Measurements from ENCODE around the gene CYTH4.

Gene CYTH4

GRCh38 chr22:37331856-37332536, 49.7 kb downstream of the CYTH4 start:
- DNase-seq, result no peak

DNA sequence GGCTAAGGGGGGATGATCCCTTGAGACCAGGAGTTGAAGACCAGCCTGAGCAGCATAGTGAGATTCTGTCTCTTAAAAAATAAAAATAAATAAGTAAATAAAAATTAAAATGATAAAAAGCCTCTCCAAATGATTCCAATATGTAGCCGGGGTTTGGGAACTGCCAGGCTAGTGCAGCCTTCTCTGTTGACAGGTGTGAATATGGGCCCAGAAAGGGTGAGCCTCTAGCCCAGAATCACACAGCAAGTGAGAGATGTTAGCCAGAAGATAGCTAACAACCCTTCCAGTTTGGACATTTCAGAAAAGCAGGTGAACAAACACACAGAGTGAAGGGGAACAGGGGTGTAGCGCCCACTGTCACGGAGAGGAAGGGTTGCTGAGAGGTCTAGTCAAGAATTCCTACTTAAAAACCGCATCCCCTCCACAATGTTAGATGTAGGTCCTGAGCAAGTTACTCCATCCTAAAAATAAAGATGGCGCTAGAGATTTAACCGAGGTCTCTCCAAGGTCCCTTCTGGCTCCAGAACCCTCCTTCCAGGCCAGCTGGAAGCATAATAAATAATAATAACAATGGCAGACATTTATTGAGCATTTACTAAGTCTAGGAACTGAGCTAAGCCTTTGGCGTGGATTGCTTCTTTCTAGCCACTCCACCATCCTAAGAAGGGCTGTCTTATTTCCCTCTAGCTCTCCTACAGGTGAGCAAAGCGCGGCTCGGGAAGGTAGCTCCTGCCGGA, 51.6 kb downstream of the CYTH4 start:
- no peak for DNase-seq

DNA sequence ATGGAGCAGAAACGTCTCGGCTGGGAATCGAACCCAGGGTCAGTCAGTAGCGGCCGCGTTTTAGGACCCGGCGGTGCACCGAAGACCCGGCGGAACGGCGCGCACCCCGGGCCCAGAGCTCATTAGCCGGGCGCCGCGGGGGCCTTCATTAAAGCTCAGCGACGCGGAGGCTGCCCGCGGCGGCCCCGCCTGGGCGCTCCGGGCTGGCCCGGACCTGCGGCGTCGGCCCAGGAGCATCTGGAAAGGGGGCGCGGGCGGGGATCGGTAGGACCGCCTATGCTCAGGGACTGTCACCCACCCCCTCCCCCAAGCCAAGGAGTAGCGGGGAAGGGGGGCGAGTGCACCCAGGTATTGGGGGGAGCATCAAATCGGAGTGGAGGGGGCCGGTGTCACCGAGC, 52.2 kb downstream of the CYTH4 start:
- no peak for DNase-seq

DNA sequence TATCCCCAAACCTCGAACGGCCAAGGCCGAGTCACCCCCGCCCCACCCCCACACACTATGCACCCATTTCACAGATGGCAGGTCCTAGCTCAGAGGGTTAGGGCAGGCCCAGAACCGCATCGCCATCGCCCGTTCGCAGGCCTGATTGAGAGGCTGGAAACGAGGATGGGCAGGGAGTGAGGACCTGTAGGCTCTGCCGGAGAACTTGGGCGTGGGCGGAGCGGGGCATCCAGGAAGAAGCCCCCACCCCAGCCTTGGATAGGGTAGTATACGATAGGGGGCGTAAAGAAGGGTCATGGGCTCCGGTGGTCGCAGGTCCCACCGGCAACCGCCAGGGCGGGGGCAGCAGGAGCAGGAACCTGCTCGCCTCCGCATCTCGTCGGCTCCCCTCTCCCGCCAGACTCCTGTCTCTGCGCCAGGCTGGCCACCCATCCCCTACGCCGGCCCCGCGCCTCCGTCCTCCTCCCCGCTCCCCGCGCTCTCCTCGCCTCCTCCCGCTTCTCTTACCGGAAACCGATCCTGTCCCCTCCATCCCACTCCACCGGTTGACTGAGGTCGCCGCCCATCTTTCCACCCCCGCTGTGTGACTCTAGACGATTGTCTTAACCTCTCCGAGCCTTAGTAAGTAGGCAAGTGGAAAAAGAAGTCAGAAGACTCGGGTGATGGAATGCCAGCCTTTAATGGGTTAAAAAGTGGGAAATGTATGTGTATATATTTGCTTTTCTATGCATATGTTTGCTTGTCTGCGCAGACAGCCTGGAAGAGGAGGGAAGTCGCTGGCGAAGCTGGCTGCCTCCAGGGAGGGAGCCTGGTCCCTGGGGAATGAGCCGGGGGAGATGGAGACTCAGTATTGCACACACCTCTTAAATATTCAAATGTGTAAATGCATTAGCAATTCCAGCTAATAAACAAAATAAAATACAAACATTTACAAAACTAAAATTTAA, 52.8 kb downstream of the CYTH4 start:
- DNase-seq, result no peak

GRCh38 chr22:37335806-37336199, 53.5 kb downstream of the CYTH4 start:
- no peak for DNase-seq

GRCh38 chr22:37336579-37336978, 54.3 kb downstream of the CYTH4 start:
- DNase-seq, result no peak

DNA sequence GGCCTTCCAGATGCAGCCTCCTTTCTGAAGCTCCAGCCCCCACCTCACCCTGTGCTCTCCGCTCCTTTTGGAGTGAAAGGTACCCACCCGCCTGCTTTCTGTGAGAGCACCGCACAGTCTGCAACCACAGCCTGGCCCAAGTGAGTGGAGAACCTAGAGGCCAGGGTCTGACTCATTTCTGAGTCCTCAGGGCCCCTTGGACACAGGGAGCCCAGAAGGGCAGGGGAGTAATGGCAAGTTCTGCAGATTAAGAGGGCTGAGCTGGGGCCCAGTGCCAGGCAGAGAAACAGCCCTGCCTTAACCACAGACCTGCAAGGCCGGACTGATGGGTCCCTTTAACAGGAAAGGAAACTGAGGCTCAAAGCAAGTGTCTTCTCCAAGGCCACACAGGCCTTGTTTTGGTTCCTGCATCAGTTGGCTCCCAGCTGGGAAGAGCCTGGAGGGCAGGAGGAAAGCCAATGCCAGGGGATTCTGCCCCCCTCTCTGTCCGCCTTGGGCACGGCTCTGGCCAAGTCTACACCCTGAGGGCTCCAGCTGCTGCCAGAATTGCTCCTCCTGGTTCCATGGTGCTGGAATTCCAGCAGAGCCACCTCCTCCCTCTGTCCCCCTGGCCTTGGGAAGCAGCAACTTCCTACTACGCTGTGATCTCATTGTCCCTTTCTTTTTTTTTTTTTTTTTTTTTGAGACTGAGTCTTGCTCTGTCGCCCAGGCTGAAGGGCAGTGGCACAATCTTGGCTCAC, 55.1 kb downstream of the CYTH4 start:
- DNase-seq, result no peak

- no peak for DNase-seq
These were observed 56.4 kb downstream of the CYTH4 start for GRCh38 chr22:37338539-37339246.

DNA sequence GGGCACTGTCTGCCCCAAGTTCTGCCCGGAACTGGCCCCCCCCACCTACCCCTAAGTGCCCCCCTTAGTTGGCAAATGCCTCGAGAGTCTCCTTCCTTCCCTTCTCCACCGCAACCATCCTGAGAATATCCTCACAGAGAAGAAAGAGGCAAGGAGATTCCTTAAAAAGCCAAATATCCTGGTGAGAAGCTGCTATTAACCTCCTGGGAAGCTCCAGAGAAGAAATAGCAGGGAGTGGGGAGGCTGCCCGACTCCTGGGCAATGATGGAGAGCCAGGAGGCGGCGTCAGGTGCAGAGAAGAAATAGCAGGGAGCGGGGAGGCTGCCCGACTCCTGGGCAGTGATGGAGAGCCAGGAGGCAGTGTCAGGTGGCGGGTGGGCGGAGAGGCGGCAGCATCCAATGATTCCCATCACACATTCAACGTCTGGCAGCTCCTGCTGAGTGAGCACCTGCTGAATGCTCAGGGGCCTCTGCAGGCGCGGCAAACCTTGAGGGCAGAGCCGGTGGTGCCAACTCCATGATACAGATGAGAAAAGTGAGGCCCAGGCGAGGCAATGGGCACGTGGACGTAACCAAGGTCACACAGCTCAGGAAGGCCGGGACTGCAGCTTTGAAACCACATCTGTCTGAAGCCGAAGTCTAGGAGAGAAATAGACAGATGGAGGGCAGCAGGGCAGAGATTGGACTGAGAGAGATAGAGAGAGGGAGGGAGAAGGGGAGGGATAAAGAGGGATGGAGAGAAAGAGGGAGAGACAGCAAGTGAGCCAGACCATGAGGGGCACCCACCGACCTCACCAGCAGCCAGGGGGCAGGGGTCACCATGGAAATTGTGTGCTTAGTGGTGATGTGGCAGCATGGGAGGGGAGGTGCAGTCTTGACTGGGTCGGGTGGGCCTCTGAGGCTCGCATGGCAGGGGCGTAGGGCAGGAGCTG, 58.3 kb downstream of the CYTH4 start:
- DNase-seq, result no peak

- DNase-seq, result no peak
These were observed 59.8 kb downstream of the CYTH4 start for GRCh38 chr22:37342065-37342464.

GRCh38 chr22:37343348-37343747, 61.0 kb downstream of the CYTH4 start:
- no peak for DNase-seq

GRCh38 chr22:37343863-37344734, 61.8 kb downstream of the CYTH4 start:
- DNase-seq, result no peak

DNA sequence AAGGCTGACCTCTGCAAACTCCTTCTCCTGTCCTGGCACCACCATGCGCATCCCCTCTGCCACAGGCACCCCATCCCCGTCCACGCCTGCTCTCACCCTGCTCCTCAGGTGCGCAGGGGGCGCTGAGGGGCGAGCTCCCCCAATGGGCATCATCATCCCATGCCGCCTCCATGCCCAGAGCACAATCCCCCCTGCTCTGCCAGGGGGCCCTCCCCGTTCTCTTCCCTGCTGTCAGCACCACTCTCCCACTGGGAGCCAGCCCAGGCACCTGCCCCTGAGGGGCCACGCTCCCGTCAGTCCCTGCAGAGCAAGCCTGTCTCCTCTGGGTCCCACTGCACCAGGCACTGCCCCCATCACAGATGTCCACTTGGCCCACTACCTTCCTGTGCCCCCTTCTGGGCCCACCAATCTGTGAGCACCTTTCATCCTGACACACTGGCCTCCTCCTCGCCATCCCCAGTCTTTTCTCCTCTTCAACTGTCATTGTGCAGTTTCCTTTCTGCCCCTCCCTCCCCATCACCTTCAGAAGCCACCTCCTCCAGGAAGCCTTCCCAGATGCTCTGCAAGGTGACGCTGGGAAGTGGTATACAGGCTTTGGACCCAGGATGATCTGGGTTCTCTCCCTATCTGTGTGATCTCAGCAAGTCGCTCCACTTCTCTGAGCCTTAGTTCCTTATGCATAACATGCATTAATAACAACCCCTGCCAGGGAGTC, 62.6 kb downstream of the CYTH4 start:
- DNase-seq, result no peak

DNA sequence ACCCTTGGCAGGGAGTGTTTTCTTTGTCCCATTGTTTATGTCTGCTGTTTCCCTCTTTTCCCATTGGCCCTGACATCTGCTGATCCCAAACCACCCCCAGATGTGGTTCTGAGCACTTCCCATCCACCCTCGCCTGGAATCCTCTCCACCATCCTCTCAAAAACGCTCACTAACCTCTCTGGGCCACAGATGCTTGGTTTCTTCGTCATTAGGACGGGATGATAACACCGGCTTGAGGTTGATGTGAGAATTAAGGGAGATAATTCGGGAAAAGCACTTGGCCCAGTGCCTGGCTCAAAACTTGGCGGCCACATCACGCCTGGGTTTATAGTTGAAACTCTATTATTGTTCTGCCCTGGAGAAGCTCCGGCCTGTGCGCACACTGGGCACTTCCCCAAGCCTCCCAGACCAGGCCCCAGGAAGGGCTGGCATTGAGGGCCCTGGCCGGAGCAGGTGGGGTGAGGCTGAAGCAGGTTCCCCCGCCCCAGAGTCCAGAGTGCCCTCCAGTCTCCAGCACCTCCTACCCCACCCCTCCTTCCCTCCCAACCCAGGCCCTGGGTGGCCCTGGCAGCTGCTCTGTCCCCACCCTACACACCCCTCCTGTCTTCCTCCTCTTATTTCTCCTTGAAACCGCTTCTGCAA, 63.7 kb downstream of the CYTH4 start:
- no peak for DNase-seq

- no peak for DNase-seq
These were observed 64.2 kb downstream of the CYTH4 start for GRCh38 chr22:37346505-37346895.

GRCh38 chr22:37349043-37349814, 66.9 kb downstream of the CYTH4 start:
- no peak for DNase-seq

- no peak for DNase-seq
These were observed 68.9 kb downstream of the CYTH4 start for GRCh38 chr22:37351232-37351631.

DNA sequence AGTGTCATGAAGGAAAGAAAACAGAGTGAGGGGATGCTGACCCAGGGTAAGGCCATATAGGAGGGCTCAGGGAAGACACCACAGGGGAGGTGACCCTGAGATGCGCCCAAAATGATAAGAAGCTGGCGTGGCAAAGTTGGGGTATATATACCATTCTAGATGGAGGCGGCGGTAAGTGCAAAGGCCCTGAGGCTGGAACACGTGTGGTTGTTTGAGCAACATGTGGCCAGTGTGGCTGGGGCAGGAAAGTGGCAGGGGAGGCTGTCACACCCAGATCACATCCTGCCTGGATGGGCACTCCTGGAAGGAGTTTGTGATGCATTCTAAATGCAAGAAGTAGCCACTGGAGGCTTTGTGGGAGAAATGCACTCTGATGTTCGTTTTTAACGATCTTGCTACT, 70.2 kb downstream of the CYTH4 start:
- DNase-seq, result no peak

Data from suppressor macrophage treated with lipopolysaccharide for 4 hours (primary cell).